Activated CD4-positive, alpha-beta T cell treated with anti-CD3 and anti-CD28 coated beads for 48 hours (primary cell): Measurements from ENCODE around the gene SRA1.

Experiments
- DNase-seq: peaks from one replicate; pipeline ENCODE4 v3.0.0-alpha.2; 2020

The SRA1 gene

GRCh38 chr5:140549237-140550144 lies 7.8 kb downstream of the SRA1 start:
- no peak for DNase-seq

- no peak for DNase-seq
These were observed 8.5 kb downstream of the SRA1 start for GRCh38 chr5:140548791-140549190.

GRCh38 chr5:140548300-140548688 lies 9.0 kb downstream of the SRA1 start:
- no peak for DNase-seq

- DNase-seq, result peak; percentile 91
These were observed 9.6 kb downstream of the SRA1 start, which contains the start of gene EIF4EBP3 for GRCh38 chr5:140547508-140548299. TSS of gene EIF4EBP3 (plus strand) at chr5:140547662. CDS start at chr5:140547738, 76 bp downstream.

GRCh38 chr5:140546851-140547507 lies 10.3 kb downstream of the SRA1 start:
- no peak for DNase-seq

GRCh38 chr5:140545606-140546005 lies 11.7 kb downstream of the SRA1 start:
- no peak for DNase-seq

- DNase-seq, result no peak
These were observed 12.3 kb downstream of the SRA1 start for GRCh38 chr5:140544986-140545385.

GRCh38 chr5:140542972-140543371 lies 14.3 kb downstream of the SRA1 start:
- DNase-seq, result no peak

- no peak for DNase-seq
These were observed 17.0 kb downstream of the SRA1 start for GRCh38 chr5:140540227-140540626.

GRCh38 chr5:140524003-140524402 lies 33.3 kb downstream of the SRA1 start:
- no peak for DNase-seq

GRCh38 chr5:140513124-140513523 lies 44.1 kb downstream of the SRA1 start:
- no peak for DNase-seq

GRCh38 chr5:140509898-140510297 lies 47.4 kb downstream of the SRA1 start:
- no peak for DNase-seq

GRCh38 chr5:140502834-140503233 lies 54.4 kb downstream of the SRA1 start:
- no peak for DNase-seq
